DOHH2 (cell line): ENCODE results near the gene P2RX6.

ENCODE experiments used
- CTCF ChIP-seq: fragments of 200-600 bp; sonication (generic); IDR thresholded peaks from one replicate; pipeline ENCODE4 v1.5.1; 2014; ENCODE audit warnings: antibody characterized with exemption, mild to moderate bottlenecking, low read depth, low read length; ENCODE audit not compliant: poor library complexity, severe bottlenecking
- EZH2phosphoT487 ChIP-seq: fragments of 200-600 bp; sonication (generic); IDR thresholded peaks from 2 replicates; pipeline ENCODE4 v1.6.1; 2017; ENCODE audit warnings: borderline replicate concordance, mild to moderate bottlenecking, antibody characterized with exemption, low read length, moderate library complexity, mixed read lengths

- no peak for TF ChIP-seq CTCF
- TF ChIP-seq EZH2phosphoT487, result no peak
Observed at GRCh38 chr22:20972933-20973577, 41.9 kb upstream of the P2RX6 start.
